Activated T-cell treated with anti-CD3 and anti-CD28 coated beads for 48 hours (primary cell): ENCODE results near the gene RABGAP1L.
"Not testable (repeated sequence)": the region's sequence is repeated elsewhere in the genome, so short reads cannot be mapped to it uniquely, and the experiment has no call there.

Source experiments
- DNase-seq: peaks from one replicate; pipeline ENCODE4 v3.0.0-alpha.2; 2020; ENCODE audit warnings: low read depth

The RABGAP1L gene

DNA sequence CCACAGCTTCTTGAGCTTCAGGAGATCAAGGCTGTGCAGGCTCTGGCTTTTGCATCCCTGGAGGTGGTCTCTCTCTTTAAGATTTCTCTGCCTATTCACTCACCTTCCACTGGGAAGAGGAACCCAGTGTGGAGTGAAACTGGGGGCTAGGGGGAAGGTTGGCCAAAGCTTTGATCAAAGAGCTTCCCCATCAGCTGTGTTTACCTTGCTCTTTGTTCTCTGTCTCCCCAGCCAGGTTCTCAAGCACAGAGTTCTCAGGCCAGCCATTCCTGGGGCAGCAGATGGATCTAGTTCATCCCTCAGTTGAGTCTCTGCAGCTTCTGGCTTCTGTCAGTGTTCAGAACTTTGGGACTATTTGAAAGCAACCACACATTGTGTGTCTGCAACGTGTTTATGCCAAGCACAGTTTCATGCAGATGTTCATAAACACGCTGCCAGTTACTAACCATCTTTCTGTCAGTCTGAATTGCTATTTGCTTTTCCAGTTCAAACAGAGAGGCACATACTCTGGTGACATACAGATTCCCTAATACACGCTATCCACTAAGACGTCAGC is 881.1 kb downstream of the RABGAP1L start:
- no peak for DNase-seq

DNA sequence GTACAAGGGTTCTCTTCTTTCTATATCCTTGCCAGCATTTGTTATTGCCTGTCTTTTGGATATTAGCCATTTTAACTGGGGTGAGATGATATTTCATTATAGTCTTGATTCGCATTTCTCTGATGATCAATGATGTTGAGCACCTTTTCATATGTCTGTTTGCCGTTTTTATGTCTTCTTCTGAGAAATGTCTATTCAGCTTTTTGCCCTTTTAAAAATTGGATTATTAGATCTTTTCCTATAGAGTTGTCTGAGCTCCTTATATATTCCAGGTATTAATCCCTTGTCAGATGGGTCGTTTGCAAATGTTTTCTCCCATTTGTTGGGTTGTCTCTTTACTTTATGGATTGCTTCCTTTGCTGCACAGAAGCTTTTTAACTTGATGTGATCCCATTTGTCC is 883.3 kb downstream of the RABGAP1L start:
- no peak for DNase-seq

DNA sequence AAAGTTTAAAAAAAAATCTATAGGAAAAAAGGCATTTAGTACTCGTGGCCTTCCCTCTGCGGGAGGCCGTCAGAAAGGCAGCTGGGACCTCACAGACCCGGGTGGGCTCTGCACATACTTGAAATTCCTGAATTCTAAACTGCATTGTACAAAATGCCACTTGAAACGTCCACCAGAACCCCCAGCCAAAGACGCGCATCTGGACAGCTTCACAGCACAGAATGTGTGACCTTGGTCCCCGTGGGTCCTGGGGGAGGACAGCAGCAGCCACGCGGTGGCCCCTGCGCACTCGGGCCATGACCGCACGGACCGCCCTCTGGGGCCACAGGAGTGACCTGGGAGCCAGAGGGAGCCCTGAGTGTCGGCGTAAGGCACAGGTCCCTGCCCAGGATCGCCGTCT is 884.5 kb downstream of the RABGAP1L start:
- DNase-seq, result no peak

GRCh38 chr1:175044591-175044990 is 885.3 kb downstream of the RABGAP1L start:
- DNase-seq, result not testable (repeated sequence)
